Stimulated activated naive CD8-positive, alpha-beta T cell treated with anti-CD3 and anti-CD28 coated beads, Interleukin-15, Interleukin-2, amounts not matched to agents 100 U/mL and 50 U/mL, for 24 hours (primary cell): Measurements from ENCODE around the gene RIN3.
A peak's percentile ranks its signal among the peaks of the same experiment; 100 is the strongest.

ENCODE experiments used
- ATAC-seq: fragments of 150-1000 bp; cut with Tn5 transposase; one replicate; pipeline ENCODE4 v1.10.0; 2021
- DNase-seq: peaks from one replicate; pipeline ENCODE4 v3.0.0; 2021

RIN3 gene

GRCh38 chr14:92487513-92488133 lies 26.0 kb upstream of the RIN3 start:
- DNase-seq = no peak
- no peak for ATAC-seq

- no peak for ATAC-seq
- DNase-seq = no peak
These were observed 24.0 kb upstream of the RIN3 start for GRCh38 chr14:92489394-92490238.

GRCh38 chr14:92490239-92490959 lies 23.2 kb upstream of the RIN3 start:
- ATAC-seq (no peak), DNase-seq (no peak)

DNA sequence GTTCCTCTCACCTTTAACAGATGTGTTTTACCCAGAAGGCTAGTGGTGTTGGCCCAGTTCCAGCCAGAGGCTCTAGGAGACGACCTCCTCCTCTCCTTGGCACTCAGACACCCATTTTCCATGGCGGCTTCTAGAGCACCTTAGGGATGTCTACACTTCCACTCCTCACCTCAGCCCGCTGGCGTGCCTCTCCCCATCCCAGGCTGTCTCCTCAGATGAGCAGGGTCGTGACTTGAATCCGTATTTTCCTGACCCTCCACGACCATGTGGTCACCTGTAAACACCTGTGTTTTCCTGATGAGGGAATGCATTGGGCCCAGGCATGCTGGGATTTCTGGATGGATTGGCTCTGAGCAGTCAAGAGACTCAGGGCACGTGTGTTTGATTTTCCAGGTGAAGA lies 21.8 kb upstream of the RIN3 start:
- ATAC-seq (no peak), DNase-seq (no peak)

GRCh38 chr14:92492258-92492657 lies 21.3 kb upstream of the RIN3 start:
- DNase-seq = no peak
- ATAC-seq = no peak

DNA sequence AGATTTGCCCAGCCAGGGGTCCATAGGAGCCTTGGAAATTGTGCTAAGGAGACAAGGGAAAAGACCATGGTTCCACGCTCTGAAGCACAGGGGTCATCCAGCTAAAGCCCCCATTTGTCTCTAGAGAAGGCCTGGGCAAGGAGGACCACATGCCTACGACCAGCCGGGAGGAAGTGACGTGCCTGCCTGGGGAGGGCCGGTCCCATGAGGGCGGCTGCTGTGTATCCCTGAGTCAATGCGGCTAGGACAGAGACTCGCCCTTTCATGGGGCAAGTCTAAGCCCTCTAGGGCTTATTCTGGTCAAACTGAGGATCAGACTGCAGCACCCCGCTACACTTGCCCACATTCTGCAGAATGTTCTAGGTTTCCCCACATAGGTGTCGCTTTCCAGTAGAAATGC lies 20.6 kb upstream of the RIN3 start:
- no peak for ATAC-seq
- DNase-seq = no peak

DNA sequence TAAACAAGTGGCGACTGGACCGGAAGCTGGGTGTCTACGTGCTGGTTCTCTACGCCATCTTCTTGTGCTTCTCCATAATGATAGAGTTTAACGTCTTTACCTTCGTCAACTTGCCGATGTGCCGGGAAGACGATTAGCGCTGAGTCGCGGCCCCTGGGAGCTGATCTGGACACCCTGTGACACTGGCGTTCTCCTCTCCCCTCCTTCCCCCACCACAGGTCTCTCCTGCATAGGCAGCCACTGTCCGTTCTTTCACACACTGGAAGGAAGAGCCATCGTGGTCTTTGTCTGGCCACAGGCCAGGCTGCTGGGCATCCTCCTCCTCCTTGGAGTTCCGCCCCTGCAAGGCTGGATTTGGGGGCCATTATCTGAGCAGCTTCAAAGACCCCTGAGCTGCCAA lies 20.1 kb upstream of the RIN3 start:
- no peak for ATAC-seq
- DNase-seq = no peak

DNA sequence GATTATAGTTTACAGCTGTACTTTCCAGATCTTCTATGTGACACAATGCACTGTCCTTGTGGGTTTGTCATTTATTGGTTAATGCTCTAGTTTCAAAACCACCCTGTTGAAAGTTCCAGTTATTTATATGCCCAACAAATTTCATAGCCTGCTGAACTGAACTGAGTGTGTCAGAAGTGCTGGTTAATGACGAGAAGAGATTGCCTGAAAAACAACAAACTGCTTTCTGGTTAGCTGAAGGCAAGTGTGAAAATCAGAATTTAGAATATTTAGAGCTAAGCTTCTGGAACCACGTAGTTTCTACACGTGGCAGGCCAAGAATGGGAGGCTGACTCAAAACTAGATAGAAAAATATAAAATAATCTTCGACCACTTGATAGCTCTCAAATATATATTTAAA lies 19.1 kb upstream of the RIN3 start:
- no peak for ATAC-seq
- DNase-seq = no peak

DNA sequence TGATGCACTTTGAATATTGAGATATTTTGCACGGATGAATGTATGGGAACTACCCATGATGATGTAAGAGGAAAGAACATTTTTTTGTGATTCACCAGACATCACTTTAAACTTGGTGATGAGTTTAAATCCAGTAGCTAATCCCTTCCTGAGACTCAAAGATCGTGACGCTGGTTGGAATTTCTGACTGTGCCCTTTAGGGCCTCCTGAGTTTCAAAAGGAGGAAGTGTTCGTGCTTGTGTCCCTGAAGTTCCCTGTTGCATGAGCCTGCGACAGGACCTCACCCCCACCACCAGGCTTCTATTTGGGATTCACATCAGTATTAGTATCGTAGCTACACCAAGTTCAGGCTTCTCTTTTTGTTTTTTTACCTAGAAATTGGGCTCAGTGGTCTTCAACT lies 18.6 kb upstream of the RIN3 start:
- no peak for ATAC-seq
- no peak for DNase-seq

GRCh38 chr14:92496191-92496857 lies 17.3 kb upstream of the RIN3 start:
- DNase-seq (no peak), ATAC-seq (no peak)

DNA sequence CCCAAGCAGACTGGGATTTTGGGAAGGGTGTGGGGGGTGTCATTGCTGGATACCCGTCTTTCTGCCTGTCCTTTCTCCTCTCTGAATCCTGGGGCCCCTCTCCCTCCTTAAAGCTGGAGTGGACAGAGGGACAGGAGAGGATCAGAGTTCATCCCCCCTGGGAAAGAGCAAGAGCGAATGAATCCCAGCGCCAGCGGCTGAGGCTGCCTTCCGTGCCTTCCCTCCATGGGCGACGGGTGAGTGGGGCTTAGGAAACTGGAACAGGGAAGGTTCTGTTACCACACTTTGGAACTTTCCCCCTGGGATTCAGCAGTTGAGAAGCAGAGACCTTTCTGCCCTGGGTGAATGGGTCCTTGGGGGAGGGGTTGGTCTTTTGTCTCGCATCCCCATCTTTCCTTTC lies 16.2 kb upstream of the RIN3 start:
- ATAC-seq = no peak
- DNase-seq = no peak

DNA sequence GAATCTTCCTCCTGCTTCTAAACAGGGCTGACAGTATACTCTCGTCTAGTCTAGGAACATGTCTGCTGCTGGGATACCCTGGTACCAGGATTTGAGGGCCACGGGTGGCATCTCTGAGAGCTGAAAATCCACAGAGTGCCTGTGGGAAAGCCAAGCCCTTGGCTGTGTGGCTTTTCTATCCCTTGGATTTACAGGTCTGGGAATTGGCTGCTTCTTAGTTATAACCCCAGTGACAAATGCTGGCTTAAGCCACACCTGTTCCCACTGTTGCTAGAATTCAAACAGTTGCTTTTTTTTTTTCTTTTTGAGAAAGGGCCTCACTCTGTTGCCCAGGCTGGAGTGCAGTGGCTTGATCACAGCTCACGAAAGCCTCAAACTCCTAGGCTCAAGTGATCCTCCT lies 14.3 kb upstream of the RIN3 start:
- ATAC-seq = no peak

GRCh38 chr14:92500491-92500941 lies 13.1 kb upstream of the RIN3 start:
- DNase-seq = no peak
- ATAC-seq = no peak

More for the DNA sequence above, 14.3 kb upstream of the RIN3 start:
- DNase-seq = no peak

- no peak for DNase-seq
- no peak for ATAC-seq
These were observed 11.7 kb upstream of the RIN3 start for GRCh38 chr14:92501891-92502351.

- no peak for ATAC-seq
- DNase-seq = no peak
These were observed 10.9 kb upstream of the RIN3 start for GRCh38 chr14:92502541-92503286.

GRCh38 chr14:92503756-92504491 lies 9.7 kb upstream of the RIN3 start:
- DNase-seq = no peak
- no peak for ATAC-seq

DNA sequence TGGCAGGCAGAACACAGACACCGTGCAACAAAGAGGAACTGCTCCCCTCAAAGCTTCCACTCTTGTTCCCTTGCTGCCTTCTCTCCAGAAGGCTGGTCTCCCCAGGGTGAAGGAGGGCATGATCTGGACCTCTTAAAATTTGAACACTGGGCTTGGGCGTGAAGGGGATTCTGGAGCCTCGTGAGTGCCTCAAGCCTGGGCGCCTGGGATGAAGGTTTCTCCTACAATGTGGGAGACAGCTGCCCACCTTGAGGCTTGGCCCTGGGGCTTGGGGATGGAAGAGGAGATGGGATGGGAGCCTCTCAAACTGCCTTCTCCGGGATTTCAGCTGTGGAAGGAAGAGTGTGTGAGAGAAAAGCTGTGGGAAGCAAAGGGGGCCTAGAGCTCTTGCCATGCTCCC lies 7.8 kb upstream of the RIN3 start:
- no peak for ATAC-seq
- no peak for DNase-seq

GRCh38 chr14:92506231-92506630 lies 7.3 kb upstream of the RIN3 start:
- DNase-seq (no peak), ATAC-seq (no peak)

DNA sequence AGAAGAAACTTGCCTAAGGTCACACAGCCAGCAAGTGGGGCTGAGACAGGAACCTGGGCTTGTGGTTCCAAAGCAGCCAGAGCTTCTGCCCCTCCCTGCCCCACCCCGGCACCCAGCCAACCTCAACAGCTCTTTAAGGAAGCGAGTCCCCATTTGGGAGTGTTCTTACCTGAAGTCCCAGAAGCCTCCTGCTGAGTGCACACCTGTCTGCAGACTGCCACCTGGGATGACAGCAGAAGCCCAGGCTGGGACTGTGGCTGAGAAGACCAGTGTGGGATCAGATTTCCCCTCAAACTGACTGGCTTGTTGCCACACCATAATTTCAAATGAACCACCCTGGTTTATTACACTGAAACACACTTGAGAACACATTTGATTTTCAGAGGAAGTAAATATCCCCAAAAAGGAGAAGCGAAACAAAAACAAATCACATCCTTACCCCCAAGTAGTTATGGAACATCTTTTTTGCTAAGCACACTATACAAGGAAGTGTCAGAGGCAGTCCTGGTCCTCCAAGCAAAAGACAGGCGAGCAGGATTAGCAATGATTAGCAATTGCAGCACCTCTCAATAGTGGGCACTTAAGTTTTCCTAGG lies 6.3 kb upstream of the RIN3 start:
- ATAC-seq = peak; percentile 25
- DNase-seq = no peak

DNA sequence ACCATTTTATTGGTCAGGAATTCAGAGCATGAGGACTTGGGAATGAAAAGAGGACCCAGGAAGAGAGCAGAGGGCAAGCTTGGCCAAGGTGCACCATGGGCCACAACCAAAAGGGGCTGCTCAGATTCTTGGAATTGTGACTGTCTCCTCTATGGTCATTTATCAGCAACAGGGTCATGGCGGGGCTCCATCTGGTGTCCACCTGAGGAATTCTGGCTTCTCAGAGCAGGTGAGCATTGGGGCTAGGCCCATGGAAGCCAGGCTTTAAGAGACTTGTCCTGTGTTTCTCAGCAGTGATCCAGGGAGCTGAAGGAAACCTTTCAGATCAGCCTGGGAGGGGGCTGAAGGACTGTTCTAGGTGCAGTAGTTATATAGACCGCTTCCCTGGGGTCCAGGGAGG lies 2.6 kb upstream of the RIN3 start:
- no peak for DNase-seq
- no peak for ATAC-seq
